Amygdala (tissue), 56 donors: Measurements from ENCODE around the gene HLF.
"Not testable (repeated sequence)": the region's sequence is repeated elsewhere in the genome, so short reads cannot be mapped to it uniquely, and the experiment has no call there.

ENCODE experiments used
- DNase-seq, 56 donors: peaks; one replicate each; lab custom pipeline; 2025; lab: John Stamatoyannopoulos, UW

Gene HLF

DNA sequence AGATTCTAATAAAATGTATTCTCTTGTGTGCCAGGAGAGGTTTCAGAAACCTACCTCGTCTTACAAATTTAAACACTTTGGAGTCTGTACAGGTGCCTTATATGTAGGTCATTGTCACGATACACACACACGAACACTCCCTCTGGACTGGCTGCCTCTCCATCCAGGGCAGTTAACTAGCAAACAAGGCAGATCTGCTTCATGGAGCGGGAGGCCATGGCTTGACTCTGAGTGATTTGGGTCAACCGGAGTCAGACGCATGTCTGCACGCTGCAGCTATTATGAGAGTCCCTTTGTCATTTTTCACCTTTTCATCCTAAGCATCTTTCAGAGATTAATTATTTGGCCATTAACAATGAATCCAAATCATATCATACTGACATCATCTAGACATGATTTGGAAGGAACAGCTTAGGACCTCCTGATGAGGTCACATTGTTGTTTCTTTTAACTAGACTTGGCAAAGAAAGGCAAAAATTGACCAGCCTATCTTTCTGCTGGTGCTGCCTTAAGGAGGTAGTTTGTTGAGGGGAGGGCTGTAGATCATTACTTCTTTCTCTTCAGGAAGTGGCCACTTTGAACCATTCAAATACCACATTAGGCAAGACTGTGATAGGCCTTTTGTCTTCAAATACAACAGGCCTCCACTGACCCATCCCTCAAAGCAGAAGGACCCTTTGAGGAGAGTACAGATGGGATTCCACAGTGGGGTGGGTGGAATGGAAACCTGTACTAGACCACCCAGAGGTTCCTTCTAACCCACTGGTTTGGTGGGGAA is 58.9 kb downstream of the HLF start:
- no peak for DNase-seq

DNA sequence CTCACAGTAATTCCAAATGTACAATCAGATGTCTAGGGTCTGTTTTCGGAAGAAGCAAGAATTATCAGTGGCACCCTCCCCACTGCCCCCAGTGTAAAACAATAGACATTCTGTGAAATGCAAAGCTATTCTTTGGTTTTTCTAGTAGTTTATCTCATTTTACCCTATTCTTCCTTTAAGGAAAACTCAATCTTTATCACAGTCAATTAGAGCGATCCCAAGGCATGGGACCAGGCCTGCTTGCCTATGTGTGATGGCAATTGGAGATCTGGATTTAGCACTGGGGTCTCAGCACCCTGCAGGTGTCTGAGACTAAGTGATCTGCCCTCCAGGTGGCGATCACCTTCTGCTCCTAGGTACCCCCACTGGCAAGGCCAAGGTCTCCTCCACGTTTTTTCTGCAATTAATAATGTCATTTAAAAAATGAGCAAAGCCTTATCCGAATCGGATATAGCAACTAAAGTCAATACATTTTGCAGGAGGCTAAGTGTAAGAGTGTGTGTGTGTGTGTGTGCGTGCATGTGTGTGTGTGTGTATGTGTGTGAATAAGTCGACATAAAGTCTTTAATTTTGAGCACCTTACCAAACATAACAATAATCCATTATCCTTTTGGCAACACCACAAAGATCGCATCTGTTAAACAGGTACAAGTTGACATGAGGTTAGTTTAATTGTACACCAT is 59.7 kb downstream of the HLF start:
- no peak for DNase-seq

DNA sequence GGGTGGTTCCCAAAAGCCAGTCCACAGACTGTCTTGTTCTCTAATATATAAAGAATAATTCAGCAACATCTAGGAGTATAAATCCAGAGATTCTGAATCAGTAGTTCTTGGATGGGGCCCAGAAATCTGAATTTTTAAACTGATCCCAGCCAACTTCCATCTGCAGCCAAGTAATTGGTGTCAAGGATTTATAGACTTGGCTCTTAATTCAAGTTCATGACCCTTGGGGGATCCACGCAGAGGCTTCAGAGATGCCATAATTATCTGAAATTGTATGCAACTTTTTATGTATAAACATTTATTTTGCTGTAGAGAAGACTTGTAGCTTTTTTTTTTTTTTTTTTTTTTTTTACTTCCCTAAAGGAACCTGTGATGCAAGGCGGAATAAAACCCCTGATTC is 60.6 kb downstream of the HLF start:
- no peak for DNase-seq

DNA sequence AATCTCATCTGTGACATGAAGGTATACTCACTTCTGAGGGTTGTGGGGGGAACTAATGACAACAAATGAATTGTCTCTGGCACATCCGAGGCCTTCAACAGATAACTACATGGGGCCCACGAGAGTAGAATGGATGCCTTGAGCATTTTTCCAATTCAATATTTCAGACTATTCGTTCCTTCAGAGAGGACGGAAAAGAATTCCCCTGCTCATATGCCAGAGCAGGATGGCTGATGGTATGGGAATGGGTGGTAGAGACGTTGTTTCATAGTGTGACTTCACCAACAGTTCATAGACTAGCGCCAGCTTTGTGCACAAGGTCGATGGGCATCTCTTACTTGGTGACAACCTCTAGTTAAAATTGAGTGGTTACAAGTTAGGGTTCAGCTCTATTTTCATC is 61.3 kb downstream of the HLF start:
- DNase-seq = no peak

DNA sequence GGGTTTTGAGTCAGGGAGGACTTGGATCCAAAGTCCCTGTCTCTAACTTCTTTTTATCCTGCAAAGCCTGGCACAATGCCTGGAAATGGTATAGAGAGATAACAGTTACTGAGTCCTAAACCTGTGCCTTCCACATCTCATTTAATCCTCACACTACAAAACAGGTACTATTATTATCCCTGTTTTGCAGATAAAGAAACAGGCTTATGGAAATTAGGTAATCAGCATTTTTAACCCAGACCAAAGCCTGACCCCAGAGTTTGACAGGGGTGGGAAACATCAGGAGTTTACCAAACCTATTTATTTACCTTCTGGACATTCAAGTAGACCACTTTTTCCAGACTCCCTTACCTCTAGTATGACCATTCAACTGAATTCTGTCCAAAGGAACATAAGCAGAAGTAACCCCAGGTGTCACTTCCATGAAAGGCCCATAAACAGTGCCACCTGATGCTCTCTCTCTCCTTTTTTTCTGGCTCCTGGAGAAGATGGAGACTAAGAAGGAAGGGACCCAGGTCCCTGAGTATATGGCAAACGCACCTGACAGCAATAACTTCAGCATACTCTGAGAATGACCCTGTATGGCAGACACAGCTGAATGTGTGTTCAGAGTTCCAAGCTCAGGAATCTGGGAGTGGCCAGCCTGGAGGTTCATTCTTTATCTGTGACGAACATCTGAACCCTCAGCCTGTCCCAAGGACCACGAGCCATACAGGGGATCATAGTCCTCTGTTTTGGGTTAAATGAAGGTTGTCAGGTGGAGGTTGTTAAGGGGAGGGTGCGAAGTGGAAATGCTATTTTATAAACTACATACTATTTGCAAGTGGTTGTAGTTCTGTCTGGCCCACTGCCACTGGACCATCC is 62.7 kb downstream of the HLF start:
- no peak for DNase-seq

DNA sequence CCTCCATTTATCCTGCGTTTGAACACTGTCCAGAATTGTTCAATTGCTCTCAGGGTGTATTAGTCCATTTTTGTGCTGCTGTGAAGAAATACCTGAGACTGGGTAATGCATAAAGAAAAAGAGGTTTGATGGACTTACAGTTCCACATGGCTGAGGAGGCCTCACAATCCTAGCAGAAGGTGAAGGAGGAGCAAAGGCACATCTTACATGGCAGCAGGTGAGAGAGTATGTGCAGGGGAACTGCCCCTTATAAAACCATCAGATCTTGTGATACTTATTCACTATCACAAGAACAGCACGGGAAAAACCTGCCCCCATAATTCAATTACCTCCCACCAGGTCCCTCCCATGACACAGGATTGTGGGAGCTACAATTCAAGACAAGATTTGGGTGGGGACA is 63.8 kb downstream of the HLF start:
- DNase-seq = not testable (repeated sequence)

DNA sequence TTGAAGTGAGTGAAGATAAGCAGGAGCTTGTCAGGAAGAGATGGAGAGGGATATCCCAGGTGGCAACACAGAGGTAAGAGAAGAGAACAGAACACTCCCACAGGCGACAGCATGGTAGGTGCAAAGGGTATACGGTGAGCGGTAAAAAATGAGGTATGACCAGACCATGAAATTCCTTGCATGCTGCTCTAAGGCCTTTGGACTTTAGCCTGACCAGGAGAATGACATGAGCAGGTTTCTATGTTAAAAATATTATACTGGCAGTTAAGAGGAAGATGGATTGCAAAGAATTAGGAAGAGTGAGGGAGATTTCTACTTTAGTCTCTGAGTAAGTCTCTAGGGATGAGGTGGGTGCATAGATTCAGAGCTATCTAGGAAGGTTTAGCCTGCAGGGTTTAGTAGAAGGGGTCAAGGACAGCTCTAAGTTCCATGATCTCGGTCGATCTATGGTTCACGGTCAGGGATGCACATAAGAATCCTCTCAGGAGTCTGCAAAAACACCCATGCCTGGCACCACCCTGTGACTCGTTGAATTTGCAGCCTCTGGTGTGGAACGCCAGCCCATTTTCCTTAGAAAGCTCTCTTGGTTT is 65.7 kb downstream of the HLF start:
- DNase-seq = no peak

DNA sequence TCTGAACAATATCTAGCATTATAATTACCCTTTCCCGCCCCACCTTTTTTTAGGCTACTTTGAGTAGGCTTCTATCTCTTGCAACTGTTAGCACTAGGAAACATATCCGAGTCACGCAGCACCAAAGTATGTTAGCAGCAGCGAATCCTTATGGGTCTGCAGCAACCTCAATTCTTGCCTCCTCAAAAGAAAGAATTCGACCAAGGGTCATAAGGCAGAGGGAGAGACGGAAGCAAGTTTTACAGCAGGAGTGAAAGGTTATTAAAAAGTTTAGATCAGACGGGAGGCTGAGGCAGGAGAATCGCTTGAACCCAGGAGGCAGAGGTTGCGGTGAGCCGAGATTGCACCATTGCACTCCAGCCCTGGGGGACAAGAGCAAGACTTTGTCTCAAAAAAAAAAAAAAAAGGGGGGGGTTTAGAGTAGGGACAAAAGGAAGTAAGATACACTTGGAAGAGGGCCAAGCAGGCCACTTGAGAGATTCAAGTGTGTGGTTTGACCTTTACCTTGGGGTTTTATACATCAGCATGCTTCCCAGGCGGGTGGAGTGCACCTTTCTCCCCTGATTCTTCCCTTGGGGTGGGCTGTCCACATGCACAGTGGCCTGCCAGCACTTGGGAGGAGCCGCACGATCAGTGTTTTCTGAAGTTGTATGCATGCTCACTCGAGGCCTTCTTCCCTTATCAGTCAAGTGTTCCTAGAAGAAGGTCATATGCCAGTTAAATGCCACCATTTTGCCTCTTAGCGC is 67.7 kb downstream of the HLF start:
- no peak for DNase-seq

DNA sequence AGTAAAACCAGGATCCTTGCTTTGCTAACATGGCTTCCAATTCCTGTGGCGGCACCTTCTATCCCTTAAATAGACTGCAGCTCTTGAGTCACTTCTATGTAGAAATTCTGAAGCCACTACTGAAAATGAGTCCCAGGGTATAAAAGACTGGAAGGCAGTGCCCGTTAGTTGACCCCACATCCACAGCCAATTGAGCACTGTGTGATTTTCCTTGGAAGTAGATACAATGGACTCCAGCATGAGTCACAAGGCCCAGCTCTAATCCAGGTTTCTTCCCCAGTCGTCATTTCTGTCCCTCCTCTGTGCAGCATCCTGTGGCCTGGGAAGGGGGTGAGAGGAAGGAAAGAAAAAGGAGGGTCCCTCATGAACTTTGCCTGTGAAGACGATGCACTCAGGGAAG is 69.5 kb downstream of the HLF start:
- no peak for DNase-seq

DNA sequence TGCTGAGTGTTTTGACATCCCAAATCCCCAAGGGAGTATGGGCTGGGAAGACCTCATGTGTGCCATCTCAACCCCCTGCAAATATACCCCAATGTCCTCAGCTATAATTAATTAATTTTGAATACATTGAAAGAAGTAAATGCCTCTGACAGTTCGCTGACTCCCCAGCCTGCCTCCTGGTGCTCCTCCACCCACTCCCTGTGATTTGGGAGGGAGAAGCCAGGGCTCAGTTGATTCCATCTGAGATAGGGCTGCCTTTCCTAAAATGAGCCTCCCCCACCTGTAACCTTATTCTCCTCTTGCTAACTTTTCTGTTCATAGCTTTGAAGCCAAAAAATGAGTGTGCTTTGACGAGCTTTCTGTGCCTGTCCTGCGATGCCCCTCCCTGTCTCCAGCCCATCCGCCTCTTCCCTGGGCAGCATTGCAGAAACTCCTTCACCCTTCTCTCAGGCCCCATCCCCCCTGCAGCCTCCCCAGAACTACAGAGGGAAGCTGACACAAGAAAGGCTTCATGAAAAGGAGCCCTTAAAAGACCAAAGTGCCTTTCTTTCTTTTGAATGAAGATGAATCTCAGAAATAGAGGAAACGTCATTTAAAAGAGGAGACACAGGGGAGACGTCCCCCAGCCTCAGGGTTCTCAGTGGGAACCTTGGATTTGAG is 70.3 kb downstream of the HLF start:
- DNase-seq = no peak

DNA sequence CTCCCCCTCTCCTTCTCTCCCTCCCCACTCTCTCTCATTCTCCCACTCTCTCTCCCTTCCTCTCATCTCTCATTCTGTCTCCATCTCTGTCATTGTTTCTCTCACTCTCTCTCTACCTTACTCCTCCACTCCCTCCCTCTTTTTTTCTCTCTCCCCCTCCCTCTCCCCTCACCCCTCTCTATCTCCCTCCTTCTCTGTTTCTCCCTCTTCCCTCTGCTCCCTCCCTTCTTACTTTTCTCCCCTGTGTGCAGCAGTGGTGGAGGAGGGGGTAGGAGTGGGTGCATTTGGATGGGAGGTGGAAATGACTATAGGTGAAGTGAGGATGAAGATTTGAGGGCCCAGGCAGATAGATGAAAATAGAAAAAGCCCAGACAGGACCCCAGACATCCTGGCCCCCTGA is 70.9 kb downstream of the HLF start:
- DNase-seq = no peak

DNA sequence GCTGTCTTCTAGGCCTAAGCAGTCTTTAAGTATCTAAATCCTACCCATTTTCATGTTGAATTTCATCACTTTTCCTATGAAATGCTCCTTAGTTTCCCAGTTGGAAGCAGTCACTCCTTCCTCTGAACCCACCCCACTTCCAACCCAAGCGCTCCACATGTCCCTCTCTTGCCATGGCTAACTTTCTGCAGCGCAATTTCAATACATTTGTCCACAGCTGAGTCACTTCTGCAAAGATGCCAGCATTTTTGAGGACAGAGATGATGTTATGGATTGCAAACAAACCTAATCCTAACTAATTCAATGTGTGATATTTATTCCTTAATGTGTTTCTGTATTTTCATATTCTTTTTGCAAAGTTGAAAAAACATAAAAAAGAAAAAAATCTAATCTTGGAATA is 71.7 kb downstream of the HLF start:
- no peak for DNase-seq

DNA sequence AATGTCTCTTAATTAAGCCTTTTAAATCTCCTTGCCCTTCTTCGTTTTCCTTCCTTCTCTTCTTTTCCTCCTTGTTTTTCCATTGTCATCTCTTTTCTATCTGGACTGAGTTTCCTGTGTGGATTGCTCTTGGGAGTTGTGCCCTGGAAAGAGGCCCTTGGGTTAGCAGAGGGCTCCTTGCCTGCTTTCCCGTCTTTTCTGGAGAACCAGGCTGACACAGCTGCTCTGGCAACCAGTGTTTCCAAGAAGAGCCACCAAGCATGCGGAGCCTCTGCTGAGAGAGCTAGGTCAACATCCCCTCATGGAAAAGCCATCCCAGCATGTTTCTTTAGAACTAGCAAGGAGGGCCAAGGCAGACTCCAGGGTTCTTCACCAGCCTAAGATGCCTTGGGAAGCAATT is 75.4 kb downstream of the HLF start:
- no peak for DNase-seq

DNA sequence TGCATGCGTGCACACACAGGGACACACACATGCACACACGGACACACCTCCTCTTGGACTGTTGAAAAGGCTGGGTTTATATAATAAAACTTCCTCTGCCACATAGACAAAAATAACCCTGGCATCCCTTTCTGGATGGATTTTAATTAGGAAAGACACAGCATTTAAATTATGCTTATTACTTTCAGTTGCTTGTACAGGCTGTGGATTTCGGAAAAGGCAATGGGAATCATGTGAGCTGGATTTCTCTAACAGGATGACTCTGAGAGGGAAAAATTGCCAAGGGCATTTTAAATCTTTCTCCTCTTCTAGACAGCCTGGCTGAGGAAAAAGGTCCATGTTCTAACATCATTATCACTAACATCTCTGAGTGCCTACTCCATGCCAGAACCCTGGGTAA is 75.9 kb downstream of the HLF start:
- DNase-seq = no peak

DNA sequence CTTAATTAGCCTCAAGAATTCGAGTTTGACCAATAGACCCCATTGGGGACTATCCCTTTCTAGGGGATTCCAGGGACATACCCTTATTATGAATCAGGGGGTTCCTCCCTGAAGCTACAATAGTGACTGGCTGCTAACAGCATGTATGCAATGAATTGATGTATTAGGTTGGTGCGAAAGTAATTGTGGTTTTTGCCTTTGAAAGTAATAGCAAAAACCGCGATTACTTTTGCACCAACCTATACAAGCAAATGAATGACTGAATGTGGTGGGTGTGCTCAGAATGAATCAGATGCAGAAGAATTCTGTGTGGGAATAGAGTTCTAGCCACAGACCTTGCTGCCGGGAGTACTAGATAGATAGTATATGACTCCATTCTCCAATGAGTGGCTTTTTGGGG is 76.7 kb downstream of the HLF start:
- DNase-seq = peak in 1 of 56 donors; percentile 3

DNA sequence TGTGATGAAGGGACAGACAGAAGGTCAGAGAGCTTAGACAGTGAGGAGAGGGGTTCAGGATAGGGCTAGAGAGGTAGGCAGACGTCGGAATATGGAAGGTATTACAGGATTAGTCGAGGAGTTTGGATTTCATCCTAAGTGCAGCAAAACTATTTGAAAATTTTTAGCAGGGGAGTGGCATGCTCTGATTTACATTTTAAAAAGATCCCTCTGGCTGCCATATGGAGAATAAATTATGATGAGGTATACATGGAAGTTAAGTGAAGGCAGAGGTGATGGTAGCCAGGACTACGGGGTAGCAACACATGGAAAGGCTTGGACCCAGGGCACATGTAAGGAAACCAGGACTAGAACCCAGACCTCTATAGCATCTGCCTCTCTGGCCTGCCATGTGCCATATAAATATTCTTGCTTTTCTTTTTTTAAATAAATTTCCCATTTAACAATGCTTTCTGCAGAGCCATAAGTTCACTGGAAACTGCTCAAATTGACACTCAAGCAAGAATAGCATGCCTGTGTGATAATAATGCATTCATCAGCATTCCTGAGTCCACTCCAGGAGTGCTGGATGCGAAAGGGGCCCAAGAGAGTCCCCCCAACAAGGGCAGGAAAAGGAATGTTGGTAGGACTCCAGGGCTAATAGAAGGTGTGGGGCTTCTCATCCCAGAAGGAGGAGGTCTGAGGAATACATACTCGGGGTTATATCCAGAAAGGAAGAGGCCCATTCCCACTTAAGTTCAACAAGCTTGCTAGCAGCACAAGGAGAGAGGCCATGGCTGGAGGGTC is 78.2 kb downstream of the HLF start:
- no peak for DNase-seq

DNA sequence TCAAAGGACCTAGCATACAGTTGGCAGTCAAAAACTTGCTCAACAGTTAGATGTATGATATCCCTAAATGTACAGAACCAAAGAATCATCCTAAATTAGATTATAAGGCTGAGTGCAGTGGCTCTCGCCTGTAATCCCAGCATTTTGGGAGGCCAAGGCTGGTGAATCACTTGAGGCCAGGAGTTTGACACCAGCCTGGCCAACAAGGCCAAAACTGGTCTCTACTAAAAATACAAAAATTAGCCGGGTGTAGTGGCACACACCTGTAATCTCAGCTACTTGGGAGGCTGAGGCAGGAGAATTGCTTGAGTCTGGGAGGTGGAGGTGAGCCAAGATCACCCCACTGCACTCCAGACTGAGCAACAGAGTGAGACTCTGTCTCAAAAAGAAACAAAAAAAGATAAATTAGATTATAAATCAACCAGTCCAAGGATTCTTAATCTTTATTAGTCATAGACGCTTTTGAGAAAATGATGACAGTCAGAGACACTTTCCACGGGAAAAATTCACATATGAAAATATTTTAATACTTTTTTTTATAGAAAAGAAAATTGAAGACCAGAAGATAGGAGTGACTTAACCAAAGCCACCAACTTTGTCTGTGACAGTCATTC is 79.2 kb downstream of the HLF start:
- no peak for DNase-seq

DNA sequence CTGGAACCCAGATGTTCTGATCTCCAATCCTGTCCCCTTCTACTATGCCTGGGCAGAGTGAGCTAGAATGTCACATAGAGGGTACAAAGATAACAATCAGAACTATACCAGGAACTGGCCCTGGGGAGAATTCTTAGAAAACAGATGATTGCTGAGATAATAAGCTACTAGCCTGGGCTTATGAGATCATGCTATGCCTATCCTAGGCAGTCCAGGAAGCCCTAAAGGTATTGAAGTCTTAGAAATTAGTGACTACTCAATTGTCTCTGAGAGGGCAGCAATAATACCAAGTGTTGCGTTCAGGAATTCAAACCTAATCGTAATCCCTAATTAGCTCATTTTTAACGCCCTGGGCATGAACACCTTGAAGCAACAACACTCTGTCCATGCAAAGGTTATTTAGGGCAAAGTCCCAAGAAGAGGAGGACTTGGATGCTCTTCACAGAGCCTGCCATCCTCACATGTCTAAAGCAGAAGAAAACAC is 79.8 kb downstream of the HLF start:
- DNase-seq = no peak
